GM19463 (cell line): ENCODE data around the gene SLC46A2.

Experiments
- ATAC-seq: cut with Tn5 transposase; IDR thresholded peaks from one replicate; pipeline ENCODE4 v1.9.1; 2021; ENCODE audit warnings: mild to moderate bottlenecking, moderate library complexity; ENCODE audit not compliant: unreplicated experiment

The SLC46A2 gene, protein sequence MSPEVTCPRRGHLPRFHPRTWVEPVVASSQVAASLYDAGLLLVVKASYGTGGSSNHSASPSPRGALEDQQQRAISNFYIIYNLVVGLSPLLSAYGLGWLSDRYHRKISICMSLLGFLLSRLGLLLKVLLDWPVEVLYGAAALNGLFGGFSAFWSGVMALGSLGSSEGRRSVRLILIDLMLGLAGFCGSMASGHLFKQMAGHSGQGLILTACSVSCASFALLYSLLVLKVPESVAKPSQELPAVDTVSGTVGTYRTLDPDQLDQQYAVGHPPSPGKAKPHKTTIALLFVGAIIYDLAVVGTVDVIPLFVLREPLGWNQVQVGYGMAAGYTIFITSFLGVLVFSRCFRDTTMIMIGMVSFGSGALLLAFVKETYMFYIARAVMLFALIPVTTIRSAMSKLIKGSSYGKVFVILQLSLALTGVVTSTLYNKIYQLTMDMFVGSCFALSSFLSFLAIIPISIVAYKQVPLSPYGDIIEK

GRCh38 chr9:112890106-112891081 is at the start of gene SLC46A2:
Gene SLC46A2, minus strand, starts transcription at chr9:112890876. Its CDS starts 195 bp downstream, at chr9:112890681.
- ATAC-seq, result no peak

- no peak for ATAC-seq
These were observed 48.7 kb upstream of the SLC46A2 start for GRCh38 chr9:112939418-112939817.

- no peak for ATAC-seq
These were observed 43.0 kb upstream of the SLC46A2 start for GRCh38 chr9:112933696-112934095.

- ATAC-seq, result no peak
These were observed 34.5 kb upstream of the SLC46A2 start for GRCh38 chr9:112925058-112925641.

DNA sequence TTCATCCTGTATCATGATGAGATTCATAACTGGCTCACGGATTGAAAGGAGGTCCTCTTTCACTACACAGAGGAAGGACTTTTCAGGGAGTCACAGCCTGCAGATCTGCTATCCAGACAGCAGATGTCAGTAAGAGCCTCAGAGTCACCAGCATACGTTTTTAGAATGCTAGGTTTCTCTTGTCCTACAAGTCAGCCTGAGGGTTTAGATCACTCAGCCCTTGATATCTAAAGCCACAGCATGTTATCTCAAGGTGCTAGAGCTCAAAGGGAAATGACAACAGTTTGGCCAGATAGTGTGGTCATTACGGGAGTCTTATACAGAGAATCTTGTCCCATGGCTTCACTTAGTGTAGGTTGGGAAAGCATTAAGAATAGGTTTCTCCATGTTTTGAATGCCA is 30.9 kb upstream of the SLC46A2 start:
- ATAC-seq, result no peak

DNA sequence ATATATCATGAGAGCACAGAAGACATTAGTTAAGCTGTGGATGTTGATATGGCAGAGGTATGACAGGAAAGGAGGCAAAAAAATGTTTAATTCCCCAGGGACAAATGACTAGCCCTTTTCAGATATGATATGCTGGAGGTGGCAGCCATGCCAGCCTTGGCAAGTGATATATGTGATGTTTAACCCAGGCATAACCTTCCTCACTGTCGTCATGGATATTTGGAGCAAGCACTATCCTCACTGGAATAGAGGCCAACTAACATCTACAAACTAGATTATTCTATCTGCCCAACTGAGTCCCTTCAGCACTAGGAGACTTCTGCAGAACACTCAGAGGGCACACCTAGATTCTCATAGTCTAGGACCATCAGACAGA is 27.3 kb upstream of the SLC46A2 start:
- no peak for ATAC-seq

GRCh38 chr9:112917047-112917986 is 26.6 kb upstream of the SLC46A2 start:
- no peak for ATAC-seq

GRCh38 chr9:112914524-112914923 is 23.8 kb upstream of the SLC46A2 start:
- no peak for ATAC-seq

- ATAC-seq, result no peak
These were observed 22.6 kb upstream of the SLC46A2 start for GRCh38 chr9:112913326-112913725.

DNA sequence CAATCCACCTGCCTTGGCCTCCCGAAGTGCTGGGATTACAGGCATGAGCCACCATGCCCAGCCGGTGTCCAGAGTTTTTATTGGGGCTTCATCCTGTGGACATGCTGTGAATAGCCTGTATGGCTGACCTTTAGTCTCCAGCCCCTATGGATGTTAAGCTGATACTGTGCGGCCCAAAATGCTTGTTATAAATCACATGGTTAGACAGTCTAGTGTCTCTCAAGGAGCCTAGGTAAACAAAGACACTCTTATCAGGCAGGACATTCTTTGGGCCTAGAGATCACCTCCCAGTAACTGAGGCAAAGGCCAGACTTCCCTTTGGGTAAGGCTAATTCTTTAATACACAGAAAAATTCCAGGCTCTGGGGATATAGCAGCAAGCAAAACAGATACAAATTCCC is 22.0 kb upstream of the SLC46A2 start:
- no peak for ATAC-seq

DNA sequence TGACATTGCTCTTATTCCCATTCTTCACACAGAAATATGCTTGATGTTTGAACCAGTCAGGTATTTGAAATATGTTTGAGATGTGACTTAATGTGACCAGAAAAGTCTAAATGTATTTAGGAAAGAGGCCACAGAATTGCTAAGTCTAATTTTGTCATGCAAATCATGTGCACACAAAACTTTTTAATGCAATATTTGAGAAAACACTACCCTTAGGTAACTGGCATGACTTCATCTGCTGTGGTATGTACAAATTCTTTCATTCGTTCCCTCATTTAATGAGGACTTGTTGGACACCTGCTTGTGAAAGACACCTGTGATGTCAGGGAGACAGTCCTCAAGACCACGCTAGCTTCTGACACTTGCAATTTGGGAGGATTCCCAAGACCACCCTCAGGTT is 21.1 kb upstream of the SLC46A2 start:
- no peak for ATAC-seq

DNA sequence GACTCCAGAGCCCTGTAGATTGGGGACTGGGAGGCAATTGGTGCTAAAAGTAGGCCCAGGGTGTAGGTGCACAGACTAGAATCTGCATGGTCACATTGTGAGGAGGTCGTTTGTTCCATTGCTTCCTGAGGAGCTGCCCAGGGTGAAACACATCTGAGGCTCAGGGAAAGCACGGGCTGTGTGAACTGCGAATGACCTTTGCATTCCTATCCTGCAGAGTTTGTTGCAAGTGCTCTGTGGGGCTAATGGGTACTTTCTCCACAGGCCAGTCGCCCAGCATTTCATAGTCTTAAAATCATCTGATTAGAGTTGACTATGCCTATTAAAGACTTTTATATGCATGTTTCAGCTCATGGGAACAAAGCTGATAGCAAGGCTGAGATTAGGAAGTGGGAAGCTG is 14.4 kb upstream of the SLC46A2 start:
- no peak for ATAC-seq

DNA sequence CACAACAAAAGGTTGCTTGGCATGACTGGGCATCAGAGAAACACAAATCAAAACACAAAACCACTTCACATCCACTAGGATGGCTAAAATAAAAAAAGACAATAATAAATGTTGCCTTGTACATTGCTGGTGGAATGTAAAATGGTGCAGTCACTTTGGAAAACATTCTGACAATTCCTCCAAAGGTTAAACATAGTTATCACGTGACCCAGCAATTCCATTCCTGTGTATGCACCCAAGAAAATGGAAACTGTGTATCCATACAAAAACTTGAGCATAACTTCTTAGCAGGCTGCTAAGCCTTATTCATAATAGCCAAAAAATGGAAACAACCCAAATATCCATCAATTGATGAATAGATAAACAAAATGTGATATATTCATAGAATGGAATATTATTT is 10.2 kb upstream of the SLC46A2 start:
- ATAC-seq, result no peak

DNA sequence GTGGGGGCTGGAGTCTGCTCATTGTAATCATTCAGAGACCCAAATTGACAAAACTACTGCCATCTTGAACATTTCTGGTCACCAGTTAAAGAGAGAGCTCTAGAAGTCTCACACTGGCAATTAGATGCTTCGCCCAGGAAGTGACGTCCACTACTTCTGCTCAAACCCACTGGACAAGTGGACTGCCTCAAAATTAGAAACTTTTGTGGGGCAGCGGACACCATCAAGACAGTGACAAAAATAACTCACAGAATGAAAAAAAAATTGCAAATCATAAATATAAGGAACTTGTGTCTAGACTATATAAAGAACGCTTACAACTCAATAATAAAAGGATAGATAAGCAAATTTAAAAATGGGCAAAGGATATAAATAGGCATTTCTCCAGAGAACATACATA is 9.8 kb upstream of the SLC46A2 start:
- no peak for ATAC-seq

DNA sequence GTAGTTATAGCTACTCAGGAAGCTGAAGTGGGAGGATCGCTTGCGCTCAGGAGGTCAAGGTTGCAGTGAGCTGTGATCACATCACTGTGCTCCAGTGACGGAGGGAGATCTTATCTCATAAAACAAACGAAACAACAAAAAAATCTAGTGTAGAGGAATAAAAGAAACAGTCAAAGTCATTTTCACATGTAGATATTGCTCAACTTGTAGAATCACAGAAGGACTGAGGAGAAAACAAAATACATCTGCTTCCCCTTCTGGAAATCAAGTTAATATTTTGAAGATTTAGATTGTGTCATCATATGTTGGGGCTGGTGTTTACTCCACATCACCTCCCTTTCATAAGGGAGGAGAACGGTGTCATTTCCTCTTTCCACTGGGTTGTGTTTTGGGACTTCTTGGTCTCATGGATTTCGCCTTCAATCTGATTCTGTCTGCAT is 8.2 kb upstream of the SLC46A2 start:
- ATAC-seq, result no peak

- no peak for ATAC-seq
These were observed 5.5 kb upstream of the SLC46A2 start for GRCh38 chr9:112896131-112896530.

DNA sequence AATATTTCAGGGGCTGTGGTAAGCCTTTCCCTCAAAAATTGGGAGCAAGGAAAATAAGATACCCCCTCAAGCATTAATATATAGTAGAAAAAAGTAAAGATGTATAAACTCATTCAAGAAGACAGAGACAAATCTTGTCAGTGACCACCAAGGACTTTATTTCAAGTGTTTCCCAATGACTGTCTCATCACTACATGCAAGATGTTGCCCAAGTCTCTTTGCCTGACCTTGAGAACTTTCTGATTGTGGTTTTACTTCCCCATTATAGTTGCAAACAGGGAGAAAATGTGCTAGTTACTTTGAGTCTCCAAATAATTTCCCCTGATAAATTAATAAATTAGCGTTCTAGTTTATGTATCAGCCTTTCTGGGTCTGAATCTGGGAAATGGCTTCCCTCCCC is 4.0 kb upstream of the SLC46A2 start:
- no peak for ATAC-seq

- ATAC-seq, result no peak
These were observed 3.4 kb upstream of the SLC46A2 start for GRCh38 chr9:112894041-112894440.

- no peak for ATAC-seq
These were observed 2.3 kb upstream of the SLC46A2 start for GRCh38 chr9:112892981-112893380.

DNA sequence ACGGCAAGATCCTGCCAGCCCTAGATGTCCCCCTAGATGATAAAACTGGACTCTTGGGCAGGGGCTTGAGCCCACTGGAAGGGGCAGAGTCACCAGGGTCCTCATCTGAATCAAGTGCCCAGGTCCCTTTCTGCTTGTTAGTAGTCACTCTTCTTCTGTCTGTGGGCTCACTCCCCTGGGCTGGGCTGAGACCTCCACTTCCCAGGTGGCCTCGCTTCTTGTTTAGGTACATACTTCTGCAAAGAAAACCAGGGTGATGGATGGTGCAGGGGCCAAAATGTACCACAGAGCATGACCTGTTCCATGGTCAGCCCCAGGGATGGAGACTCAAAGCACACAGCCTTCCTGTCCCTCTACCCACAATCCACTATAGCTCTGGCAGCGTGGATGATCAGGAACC is 845 bp upstream of the SLC46A2 start:
- no peak for ATAC-seq
